GM12875 (cell line): ENCODE measurements around the gene MAFF.
"Not testable (repeated sequence)": the region's sequence is repeated elsewhere in the genome, so short reads cannot be mapped to it uniquely, and the experiment has no call there.

Experiments used
- H3K4me3 ChIP-seq: one replicate; pipeline ENCODE4 v1.5.1; 2011; ENCODE audit warnings: low read depth, low read length, control low read depth
- TF ChIP-seq, protein P1 (sequence below): IDR thresholded peaks from 2 replicates; pipeline ENCODE4 v1.5.1; 2011; ENCODE audit warnings: low read depth, mild to moderate bottlenecking, control low read depth, inconsistent platforms, low read length, moderate library complexity, borderline replicate concordance; ENCODE audit not compliant: insufficient read depth

MAFF gene

GRCh38 chr22:38228326-38228872, 26.6 kb downstream of the MAFF start:
- TF ChIP-seq, protein P1, sequence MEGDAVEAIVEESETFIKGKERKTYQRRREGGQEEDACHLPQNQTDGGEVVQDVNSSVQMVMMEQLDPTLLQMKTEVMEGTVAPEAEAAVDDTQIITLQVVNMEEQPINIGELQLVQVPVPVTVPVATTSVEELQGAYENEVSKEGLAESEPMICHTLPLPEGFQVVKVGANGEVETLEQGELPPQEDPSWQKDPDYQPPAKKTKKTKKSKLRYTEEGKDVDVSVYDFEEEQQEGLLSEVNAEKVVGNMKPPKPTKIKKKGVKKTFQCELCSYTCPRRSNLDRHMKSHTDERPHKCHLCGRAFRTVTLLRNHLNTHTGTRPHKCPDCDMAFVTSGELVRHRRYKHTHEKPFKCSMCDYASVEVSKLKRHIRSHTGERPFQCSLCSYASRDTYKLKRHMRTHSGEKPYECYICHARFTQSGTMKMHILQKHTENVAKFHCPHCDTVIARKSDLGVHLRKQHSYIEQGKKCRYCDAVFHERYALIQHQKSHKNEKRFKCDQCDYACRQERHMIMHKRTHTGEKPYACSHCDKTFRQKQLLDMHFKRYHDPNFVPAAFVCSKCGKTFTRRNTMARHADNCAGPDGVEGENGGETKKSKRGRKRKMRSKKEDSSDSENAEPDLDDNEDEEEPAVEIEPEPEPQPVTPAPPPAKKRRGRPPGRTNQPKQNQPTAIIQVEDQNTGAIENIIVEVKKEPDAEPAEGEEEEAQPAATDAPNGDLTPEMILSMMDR: no peak
- no peak overlapping the region for H3K4me3 ChIP-seq

DNA sequence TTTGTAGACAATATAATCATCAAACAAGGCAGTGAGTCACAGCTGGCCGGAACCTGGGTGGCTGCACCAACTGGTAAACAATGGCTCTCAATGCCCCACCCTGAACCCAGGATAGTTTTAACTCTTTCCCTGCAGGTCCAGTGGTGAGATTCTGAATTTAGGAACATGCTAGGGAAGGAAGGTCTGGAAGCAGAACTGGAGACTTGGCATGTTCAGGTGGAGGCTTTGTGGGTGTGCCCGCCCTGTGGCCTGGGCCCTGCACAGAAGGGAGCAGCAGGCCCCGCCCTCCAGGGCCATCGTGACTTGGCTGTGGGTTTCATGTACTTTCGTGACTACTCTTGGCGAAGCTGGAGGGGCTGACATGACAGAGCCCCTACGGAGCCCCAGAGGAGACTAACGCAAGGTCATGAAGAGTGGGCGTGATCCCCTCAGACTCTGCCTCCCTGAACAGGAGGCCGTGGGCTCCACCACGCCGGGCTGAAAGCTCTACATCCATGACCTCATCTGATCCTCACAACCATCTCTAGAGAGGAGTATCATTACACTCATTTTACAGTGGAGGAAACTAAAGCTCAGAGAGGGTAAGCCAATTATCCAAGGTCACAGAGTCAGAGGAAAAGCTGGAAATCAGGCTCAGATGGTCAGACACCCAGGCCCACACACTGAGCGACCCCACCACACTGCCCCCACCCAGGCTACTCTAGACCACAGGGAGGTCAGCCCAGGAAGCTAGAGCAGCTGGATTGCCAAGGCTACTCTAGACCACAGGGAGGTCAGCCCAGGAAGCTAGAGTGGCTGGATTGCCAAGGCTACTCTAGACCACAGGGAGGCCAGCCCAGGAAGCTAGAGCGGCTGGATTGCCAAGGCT, 27.3 kb downstream of the MAFF start:
- TF ChIP-seq, protein P1: no peak

DNA sequence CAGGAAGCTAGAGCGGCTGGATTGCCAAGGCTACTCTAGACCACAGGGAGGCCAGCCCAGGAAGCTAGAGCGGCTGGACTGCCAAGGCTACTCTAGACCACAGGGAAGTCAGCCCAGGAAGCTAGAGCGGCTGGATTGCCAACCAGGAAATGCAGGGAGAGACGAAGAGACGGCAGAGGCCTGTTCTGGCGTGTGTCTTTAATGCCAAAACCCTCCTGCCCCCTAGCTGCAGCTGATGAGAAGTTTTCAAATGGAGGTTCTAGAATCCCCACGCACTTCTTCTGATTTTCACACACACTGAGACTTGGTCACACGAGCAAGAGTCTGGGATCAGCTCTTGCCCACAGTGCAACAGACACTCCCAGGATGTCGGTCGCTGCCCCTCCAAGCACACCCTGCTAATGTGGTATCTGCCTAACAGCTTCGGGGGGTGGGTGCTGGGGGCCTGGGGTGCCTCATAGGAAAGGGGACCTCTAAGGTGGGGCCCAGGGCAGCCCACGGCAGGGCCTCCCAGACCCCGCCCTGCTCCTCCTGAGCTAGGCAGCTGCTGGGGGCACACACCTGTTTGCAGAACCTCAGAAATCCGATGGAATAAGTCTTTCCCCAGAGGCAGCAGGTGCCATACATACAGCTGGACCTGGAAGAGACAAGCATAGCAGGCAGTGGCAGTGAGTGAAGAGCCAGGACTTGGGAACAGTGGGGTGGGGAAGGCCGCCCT, 28.5 kb downstream of the MAFF start:
- H3K4me3 ChIP-seq: no peak overlapping the region
- TF ChIP-seq, protein P1: peak; percentile 29; the same call in 1 of the 2 replicates

More for the DNA sequence above, 27.3 kb downstream of the MAFF start:
- H3K4me3 ChIP-seq: no peak overlapping the region

DNA sequence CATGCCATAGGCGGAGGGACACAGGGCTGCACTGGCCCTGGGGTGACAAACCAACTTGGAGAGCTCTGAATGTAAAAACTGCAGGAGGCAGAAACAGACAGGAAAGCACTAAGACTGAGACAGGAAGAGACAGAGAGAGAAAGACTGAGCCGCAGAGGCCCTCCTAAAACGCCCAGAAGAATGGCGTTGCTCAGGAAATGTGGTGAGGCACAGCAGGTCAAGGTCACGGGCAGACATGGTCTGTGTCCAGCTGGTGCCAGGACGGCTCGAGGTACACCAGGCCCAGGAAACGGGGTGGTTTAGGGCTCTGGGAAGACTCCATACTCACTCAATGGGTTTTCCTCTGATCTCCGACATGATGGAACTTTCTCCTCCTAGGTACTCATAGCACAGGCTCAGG, 29.1 kb downstream of the MAFF start:
- TF ChIP-seq, protein P1: no peak
- no peak overlapping the region for H3K4me3 ChIP-seq

DNA sequence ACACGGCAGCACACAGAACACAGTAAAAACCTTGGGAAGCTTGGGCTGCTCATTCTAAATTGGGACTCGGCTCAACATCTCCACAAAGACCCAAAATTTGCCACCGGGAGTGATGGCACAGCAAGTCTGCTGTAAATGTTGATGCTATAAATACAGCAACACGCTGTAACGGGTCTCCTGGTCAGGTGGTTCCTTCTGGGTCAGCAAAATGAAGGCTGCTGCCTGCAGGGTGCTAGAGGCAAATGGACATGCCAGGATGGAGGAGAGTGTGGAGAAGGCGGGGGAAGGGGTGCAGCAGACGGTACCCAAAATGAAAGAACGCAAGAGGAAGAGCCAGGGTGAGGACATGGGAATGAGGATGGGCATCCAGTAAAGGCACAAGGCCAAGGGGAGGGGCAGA, 30.4 kb downstream of the MAFF start:
- TF ChIP-seq, protein P1: no peak

DNA sequence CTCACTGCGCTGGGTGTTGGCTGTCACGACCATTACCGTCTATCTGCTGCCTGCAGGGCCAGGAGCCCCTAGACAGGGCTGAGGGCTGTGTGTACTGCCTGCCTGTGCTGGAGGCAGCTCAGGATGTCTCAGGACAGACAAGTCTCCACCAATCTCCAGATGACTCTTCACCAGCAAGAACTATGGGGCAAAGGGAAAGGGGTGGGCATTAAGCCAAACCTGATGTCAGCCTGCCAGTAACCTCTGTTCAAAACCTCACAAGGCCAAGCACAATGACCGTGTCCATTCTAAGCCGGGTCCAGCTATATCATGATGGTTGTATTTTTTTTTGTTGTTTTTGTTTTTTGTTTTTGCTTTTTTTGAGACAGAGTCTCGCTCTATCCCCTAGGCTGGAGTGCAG, 31.6 kb downstream of the MAFF start:
- no peak overlapping the region for H3K4me3 ChIP-seq
- TF ChIP-seq, protein P1: no peak

More for the DNA sequence above, 30.4 kb downstream of the MAFF start:
- no peak overlapping the region for H3K4me3 ChIP-seq

GRCh38 chr22:38233856-38234255, 32.1 kb downstream of the MAFF start:
- not testable (repeated sequence) for H3K4me3 ChIP-seq
